ENCODE measurements around the gene SNAPC4.
A peak's percentile ranks its signal among the peaks of the same experiment; 100 is the strongest.
"Not testable (repeated sequence)": the region's sequence is repeated elsewhere in the genome, so short reads cannot be mapped to it uniquely, and the experiment has no call there.

The SNAPC4 gene

GRCh38 chr9:136407911-136408310, 7.9 kb upstream of the SNAPC4 start:
- DNase-seq, result no peak

DNA sequence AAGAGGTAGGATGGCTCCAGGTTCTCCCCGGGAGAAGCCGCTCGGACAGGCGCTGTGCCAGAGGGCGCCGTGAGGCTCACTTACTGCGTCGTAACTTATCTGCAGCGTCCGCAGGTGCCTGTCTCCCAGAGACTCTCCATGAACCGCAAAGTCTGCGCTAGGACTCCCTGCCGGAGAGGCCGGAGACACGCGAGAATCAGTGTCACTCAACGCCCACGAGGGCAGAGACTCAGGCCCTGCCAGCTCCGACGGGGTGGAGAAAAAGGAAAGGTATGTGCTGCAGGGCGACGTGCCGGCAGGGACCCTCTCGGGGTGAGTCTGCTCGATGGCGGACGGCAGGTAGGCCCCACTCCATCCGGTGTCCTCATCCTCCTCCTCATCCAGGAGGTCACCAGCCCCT, 7.1 kb upstream of the SNAPC4 start:
- DNase-seq, result not testable (repeated sequence)

DNA sequence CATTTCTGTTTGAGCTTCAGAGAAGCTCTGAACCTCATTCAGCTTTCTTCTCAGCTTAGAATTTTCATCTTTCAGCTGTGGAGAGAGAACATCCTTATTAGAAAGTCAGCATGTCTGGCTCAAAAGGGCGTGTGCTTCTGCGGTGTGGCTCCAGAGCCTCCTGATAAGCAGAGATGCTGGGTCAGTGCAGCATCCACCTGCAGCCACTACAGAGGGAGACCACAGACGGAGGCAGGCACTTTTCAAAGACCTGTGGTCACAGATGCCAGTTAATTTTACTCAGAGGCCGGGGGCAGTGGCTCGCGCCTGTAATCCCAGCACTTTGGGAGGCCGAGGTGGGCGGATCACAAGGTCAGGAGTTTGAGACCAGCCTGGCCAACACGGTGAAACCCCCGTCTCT, 5.9 kb upstream of the SNAPC4 start:
- DNase-seq, result not testable (repeated sequence)

DNA sequence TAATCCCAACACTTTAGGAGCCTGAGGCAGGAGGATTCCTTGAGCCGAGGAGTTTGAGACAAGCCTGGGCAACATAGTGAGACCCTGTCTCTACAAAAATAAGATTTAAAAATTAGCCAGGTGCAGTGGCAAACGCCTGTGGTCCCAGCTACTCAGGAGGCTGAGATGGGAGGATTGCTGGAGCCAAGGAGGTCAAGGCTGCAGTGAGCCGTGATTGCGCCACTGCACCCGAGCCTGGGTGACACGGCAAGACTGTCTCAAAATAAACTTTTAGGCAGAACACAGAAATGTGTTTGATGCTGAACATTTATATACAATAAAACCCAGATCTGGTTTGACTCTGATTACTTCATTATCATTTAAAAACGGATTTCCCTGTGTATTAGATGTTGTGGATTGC, 5.5 kb upstream of the SNAPC4 start:
- DNase-seq, result no peak

GRCh38 chr9:136404801-136405136, 4.8 kb upstream of the SNAPC4 start:
- no peak for DNase-seq

- DNase-seq, result peak in 3 of 5 donors; percentile 19 to 57 (median 29)
Observed at GRCh38 chr9:136403915-136404800, 4.2 kb upstream of the SNAPC4 start.

GRCh38 chr9:136403538-136403914, 3.6 kb upstream of the SNAPC4 start:
- DNase-seq, result peak; percentile 56 to 85 (median 65)

GRCh38 chr9:136402067-136402466, 2.1 kb upstream of the SNAPC4 start:
- no peak for DNase-seq

DNA sequence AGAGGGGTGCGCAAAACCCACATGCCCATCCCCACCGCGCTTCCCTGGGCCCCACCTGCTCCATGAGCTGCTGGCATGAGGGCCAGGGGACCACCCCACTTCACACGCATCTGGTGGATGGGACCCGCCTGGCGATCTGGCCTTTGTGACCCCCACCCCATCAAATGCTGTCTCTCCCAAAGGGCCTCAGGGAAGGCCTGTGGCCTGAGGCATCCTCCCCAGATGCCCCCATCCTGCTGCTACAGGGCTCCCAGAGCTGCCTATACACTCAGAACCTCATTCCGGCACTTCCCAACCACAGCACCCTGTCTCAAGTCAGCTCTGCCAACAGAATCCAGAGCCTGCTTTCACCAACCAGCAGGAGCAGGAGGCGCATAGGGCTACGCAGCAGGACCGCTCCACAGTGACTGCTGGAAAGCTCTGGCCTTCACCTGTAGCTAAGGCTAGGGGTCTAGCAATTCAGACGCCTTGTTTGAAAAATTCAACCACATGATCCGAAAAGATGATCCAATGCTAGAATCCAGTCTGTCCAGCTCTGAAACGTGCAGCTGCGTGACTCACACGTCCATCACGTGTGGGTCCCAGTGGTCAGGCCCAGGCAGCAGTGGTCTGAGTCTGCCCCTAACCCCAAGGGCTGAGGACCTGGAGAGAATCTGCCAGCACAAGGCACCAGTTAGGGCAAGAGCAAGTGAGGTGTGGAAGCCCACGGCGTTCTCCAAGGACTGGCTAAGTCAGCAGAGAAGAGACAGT, 1.4 kb upstream of the SNAPC4 start:
- no peak for DNase-seq

GRCh38 chr9:136399176-136400037, 563 bp downstream of the SNAPC4 start:
- DNase-seq, result peak in 3 of 5 donors; percentile 32 to 42 (median 33)

DNA sequence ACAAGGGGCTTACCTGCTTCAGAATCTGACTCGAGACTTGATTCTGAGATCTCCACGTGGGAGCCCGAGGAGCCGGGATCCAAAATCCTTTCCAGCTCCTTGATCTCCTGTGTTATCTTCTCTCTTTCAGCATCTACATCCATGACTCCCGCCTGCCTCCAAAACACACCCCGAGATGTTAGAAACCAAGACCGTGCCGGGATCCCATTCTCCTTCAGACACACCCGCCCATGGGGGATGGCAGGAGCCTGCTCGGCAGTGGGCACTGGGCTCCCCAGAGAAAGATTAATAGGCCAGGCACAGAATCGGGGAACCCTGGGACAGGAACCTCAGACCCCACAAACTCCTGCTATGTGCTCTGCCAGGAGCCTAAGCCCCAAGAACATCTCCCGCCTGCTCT, 1.7 kb downstream of the SNAPC4 start:
- no peak for DNase-seq

DNA sequence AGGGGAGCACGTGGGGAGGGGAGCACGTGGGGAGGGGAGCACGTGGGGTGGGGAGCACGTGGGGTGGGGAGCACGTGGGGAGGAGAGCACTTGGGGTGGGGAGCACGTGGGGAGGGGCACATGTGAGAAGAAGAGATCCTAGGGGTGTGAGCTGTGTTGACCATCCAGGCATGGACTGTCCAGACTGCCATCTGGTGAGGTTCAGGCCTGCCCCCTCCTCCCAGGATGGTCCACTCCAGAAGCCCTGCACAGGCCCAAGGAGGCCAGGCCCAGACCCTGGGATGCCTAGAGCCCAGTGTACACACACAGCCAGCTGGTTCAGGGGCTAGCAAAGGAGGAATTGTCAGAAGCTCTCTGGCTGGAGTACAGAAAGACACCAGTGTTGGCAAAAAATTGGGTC, 2.3 kb downstream of the SNAPC4 start:
- DNase-seq, result no peak

GRCh38 chr9:136396219-136396515, 3.8 kb downstream of the SNAPC4 start:
- no peak for DNase-seq

GRCh38 chr9:136395345-136396218, 4.4 kb downstream of the SNAPC4 start:
- no peak for DNase-seq

GRCh38 chr9:136395020-136395340, 5.0 kb downstream of the SNAPC4 start:
- DNase-seq, result no peak

- DNase-seq, result no peak
Observed at GRCh38 chr9:136394312-136395019, 5.5 kb downstream of the SNAPC4 start.

DNA sequence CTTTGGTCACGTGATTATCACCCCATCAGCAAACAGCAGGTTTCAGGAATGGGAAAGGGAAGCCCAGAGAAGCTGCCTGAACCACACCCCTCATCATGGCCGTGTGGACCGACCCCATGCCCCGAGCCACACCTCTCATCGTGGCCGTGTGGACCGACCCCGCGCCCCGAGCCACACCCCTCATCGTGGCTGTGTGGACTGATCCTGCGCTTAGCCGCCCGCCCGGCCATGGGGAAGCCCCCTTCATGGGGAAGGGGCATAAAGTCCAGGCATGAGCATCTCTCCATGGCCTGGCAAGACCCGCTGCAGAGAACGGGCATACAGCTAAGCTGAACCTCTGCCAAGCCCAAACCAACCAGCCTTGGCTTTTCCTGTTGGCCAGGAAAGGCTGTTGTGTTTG, 6.4 kb downstream of the SNAPC4 start:
- no peak for DNase-seq

GRCh38 chr9:136392538-136393449, 7.2 kb downstream of the SNAPC4 start:
- no peak for DNase-seq

DNA sequence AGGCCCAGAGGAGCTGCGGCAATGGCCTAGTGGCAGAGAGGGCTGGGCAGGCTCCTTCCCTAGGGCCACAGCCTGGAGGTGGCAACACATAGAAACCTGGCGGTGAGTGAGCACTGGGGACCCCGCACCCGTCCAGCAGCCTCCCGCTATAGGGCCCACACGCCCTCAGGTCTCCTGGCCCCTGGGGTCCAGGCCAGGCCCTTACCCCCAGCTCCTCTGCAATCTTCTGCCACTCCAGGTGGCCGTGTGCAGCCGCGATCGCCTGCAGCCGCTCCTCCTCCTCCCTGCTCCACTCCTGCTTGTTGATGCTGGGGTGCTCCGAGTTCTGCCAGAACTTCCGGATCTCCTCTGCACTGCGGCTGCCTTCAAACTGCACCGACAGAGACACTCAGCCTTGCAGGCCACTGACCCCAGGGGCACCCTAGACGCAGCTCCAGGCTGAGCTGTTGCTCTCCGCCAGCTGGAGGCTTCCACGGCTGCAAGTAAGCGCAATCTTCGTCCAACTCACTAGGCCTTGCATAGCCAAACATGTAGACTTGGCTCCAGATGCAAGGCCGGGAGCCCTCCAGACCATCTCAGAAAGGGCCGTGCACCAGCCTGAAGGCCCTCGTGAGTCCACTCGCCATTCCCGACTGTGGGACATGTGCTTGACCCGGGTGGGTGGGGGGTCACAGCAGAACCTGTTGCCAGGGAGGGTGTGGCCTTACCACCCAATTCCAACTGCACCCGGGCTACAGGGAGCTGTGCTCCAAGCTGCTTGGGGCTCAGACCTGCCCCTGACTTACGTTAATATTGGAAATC, 8.0 kb downstream of the SNAPC4 start:
- DNase-seq, result no peak

GRCh38 chr9:136389396-136389795, 10.6 kb downstream of the SNAPC4 start:
- no peak for DNase-seq
